GM18502 (cell line): ENCODE results near the gene FRMD8.
"Not testable (repeated sequence)": the region's sequence is repeated elsewhere in the genome, so short reads cannot be mapped to it uniquely, and the experiment has no call there.

Experiments used
- ATAC-seq: cut with Tn5 transposase; IDR thresholded peaks from one replicate; pipeline ENCODE4 v1.9.1; 2021; ENCODE audit warnings: mild to moderate bottlenecking; ENCODE audit not compliant: unreplicated experiment, poor library complexity

Gene FRMD8

GRCh38 chr11:65411681-65412070 lies 25.2 kb downstream of the FRMD8 start:
- no peak for ATAC-seq

GRCh38 chr11:65412271-65413076 lies 26.0 kb downstream of the FRMD8 start:
- ATAC-seq: no peak

- ATAC-seq: not testable (repeated sequence)
These were observed 26.7 kb downstream of the FRMD8 start for GRCh38 chr11:65413077-65413664.

- ATAC-seq: no peak
These were observed 28.5 kb downstream of the FRMD8 start for GRCh38 chr11:65414776-65415498.

- no peak for ATAC-seq
These were observed 29.3 kb downstream of the FRMD8 start for GRCh38 chr11:65415499-65416340.

- peak; percentile 40 for ATAC-seq
These were observed 29.9 kb downstream of the FRMD8 start for GRCh38 chr11:65416341-65416824.

- no peak for ATAC-seq
These were observed 30.6 kb downstream of the FRMD8 start for GRCh38 chr11:65416841-65417701.

- ATAC-seq: peak; percentile 0
These were observed 31.4 kb downstream of the FRMD8 start for GRCh38 chr11:65417702-65418430.

- ATAC-seq: no peak
These were observed 31.9 kb downstream of the FRMD8 start for GRCh38 chr11:65418431-65418680.

GRCh38 chr11:65418681-65419459 lies 32.4 kb downstream of the FRMD8 start:
- peak; percentile 41 for ATAC-seq

- ATAC-seq: no peak
These were observed 33.0 kb downstream of the FRMD8 start for GRCh38 chr11:65419460-65419771.

- no peak for ATAC-seq
These were observed 33.5 kb downstream of the FRMD8 start for GRCh38 chr11:65419772-65420481.

- ATAC-seq: no peak
These were observed 34.1 kb downstream of the FRMD8 start for GRCh38 chr11:65420506-65420905.

- no peak for ATAC-seq
These were observed 34.7 kb downstream of the FRMD8 start for GRCh38 chr11:65420979-65421793.

- ATAC-seq: peak; percentile 20
These were observed 35.6 kb downstream of the FRMD8 start for GRCh38 chr11:65421794-65422632.
